Fibroblast of villous mesenchyme (primary cell): ENCODE measurements around the gene CDHR1. TPM values are rescaled to one million over a fixed set of nuclear protein-coding genes. Genes with fewer than 3 reads are reported as not detected.

ENCODE experiments used
- DNase-seq: peaks from one replicate; pipeline ENCODE4 v3.0.0-alpha.2; 2010; ENCODE audit warnings: low read depth
- H3K4me3 ChIP-seq: 2 replicates; pipeline ENCODE4 v1.5.1; 2011; ENCODE audit warnings: low read depth, mild to moderate bottlenecking, low read length
- total RNA-seq: library from RNA; depleted of rRNA; stranded (reverse); fragments of >200 nt; gene quantifications from 2 replicates; pipeline ENCODE4 v1.2.3, GENCODE V29; 2012
- TF ChIP-seq, protein P1 (sequence below): IDR thresholded peaks from 2 replicates; pipeline ENCODE4 v1.5.1; 2012; ENCODE audit warnings: low read depth, mild to moderate bottlenecking, low read length; ENCODE audit not compliant: insufficient read depth

The CDHR1 gene
- total RNA-seq, 1 donor = 0.43 TPM

DNA sequence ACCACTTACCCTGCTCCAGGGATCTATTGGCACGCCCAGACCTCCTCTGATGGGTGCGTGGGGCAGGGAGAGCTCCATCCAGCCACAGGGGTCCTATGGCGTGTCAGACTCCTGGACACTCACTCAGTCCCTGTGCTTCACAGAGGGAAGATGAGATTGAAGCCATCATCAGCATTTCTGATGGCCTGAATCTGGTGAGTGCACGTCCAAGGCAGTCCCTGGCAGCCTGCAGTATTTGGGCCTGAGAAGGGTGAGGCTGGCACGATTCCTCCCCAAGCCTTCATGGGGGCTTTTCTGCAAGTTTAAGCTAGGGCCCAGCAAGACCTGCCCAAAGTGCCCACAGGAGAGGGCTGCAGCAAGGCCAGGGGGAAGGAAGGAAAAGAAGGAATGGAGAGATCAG is 3.3 kb downstream of the CDHR1 start:
- TF ChIP-seq, protein P1, sequence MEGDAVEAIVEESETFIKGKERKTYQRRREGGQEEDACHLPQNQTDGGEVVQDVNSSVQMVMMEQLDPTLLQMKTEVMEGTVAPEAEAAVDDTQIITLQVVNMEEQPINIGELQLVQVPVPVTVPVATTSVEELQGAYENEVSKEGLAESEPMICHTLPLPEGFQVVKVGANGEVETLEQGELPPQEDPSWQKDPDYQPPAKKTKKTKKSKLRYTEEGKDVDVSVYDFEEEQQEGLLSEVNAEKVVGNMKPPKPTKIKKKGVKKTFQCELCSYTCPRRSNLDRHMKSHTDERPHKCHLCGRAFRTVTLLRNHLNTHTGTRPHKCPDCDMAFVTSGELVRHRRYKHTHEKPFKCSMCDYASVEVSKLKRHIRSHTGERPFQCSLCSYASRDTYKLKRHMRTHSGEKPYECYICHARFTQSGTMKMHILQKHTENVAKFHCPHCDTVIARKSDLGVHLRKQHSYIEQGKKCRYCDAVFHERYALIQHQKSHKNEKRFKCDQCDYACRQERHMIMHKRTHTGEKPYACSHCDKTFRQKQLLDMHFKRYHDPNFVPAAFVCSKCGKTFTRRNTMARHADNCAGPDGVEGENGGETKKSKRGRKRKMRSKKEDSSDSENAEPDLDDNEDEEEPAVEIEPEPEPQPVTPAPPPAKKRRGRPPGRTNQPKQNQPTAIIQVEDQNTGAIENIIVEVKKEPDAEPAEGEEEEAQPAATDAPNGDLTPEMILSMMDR = no peak
- no peak for DNase-seq
- H3K4me3 ChIP-seq = no peak overlapping the region

DNA sequence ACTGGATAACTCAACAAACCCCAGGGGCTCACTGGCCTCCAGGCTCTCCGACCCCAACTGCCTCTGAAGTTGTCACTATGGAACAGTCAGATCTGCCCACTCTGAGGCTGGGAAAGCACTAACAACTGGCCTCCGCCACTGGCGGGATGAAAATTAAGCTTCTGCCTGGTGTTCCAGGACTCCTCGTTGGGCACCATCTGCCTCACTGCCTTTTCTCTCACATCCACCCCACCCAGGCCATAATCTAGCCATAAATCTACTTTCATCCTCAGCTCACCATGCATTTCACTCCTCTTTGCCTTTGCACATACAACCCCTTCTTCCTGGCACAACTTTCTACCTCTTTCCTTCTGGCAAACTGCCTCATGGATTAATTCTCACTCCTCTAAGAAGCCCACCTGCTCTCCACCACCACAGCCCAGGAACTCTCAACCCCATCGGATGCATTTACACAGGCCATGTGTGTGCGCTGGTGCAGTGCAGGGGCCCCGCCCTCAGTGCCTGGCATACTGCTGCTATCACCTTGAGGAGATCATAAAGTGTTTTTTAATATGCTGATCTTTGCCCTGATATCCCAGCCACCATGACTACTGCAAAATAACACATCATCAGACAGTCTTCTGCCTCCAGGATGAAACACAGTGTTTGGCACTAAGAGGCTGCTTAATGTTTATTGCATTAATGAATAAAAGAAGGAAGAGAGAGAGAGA is 4.0 kb downstream of the CDHR1 start:
- no peak overlapping the region for H3K4me3 ChIP-seq
- TF ChIP-seq, protein P1 = no peak
- DNase-seq = no peak

DNA sequence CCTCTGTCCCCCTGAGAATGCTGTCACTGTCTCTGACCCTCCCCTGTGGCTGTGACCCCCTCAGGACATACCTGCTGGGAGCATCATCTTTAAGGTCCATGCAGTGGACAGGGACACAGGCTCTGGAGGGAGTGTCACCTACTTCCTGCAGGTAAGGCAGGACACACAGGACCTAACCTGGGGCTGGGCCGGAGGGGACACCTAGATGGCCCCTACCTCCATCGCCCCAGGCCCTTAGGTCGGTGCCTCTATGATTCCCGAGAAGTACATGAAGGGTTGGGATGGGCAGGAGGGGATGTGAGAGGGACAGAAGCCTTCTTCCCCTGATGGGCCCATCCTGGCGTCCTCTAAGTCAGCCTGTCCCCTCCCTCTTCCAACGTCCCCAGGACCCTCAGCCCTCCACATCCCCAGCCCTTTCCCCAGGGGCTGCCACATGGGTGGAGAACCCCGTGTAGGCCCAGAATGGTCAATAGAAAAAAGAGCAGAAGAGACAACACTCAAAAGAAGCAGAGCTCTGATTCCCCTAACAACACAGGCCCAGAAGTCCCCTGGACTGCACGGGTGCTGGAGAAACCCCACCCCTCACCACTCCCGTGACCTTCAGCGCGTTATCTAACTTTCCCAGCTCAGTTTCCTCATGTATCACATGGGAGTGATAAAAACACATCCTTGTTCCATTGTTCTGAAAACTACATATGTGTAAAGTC is 6.4 kb downstream of the CDHR1 start:
- no peak for DNase-seq
- TF ChIP-seq, protein P1 = no peak
- no peak overlapping the region for H3K4me3 ChIP-seq

DNA sequence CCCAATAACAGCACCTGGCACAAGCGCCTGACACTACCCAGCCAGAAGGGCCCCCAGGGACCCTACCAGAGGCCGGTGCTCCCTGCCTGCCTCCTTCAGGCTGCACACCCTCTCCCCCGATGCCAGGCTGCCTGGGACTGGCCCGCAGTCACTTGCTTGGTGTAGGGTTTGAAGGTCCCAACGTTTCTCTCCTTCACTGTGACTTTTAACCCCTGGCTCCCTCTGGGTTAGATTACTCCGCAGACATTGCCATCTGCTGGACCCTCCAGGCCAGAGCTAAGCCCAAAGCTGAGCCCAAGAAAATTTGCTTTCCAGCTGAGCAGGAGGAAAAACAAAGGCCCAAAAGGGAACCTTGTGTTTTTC is 6.9 kb downstream of the CDHR1 start:
- DNase-seq = no peak
- H3K4me3 ChIP-seq = no peak overlapping the region
- TF ChIP-seq, protein P1 = no peak

DNA sequence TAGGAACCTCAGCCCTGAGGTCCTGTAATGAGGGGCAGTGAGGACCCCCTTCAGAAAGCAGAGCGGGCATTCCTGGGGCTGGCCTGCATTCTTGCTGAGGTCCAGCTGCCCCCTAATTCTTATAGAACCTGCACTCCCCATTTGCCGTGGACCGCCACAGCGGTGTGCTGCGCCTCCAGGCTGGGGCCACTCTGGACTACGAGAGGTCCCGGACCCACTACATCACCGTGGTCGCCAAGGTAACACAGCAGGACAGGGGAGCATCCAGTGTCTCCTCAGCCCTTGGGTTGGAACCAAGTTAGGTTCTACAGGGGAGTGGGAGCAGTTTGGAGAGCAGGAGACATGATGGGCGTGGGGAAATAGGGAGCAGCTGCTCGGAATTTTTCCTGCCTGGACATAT is 7.3 kb downstream of the CDHR1 start:
- no peak for DNase-seq
- no peak overlapping the region for H3K4me3 ChIP-seq
- TF ChIP-seq, protein P1 = no peak

DNA sequence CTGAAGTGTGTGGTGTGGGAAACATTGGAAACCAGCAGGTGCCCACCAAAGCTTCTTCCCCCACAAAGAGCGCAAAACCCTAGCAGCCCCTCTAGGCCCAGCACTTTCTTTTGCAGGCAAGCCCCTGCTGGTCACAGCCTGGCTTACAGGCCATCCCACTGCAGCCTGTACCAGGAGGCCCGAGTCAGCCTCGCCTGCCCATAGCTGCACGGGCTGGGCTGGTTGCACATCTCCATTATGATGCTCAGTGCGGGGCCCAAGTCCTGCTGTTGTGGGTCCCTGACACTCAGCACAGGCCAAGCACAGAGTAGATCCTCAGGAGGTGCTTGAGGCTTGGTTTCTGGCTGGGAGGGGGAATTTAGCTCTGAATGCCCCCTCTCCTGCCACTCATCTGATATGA is 8.0 kb downstream of the CDHR1 start:
- no peak for DNase-seq
- TF ChIP-seq, protein P1 = no peak
- H3K4me3 ChIP-seq = no peak overlapping the region
